H1 (cell line): ENCODE measurements around the gene ALKBH7. TPM values are rescaled to one million over a fixed set of nuclear protein-coding genes. Genes with fewer than 3 reads are reported as not detected.
A peak's percentile ranks its signal among the peaks of the same experiment; 100 is the strongest.

Source experiments
- CTCF ChIA-PET: fragments of 300-600 bp; sonication (Branson Sonifier 250); formaldehyde crosslinking; loops from one replicate; lab custom pipeline; 2021; ENCODE audit not compliant: partially characterized antibody; lab: Charles Lee
- POLR2A ChIA-PET: fragments of 300-600 bp; sonication (Branson Sonifier 250); formaldehyde crosslinking; loops from one replicate; lab custom pipeline; 2021; ENCODE audit warnings: inconsistent platforms; ENCODE audit not compliant: partially characterized antibody; lab: Charles Lee
- DNase-seq, 2 experiments: peaks; one replicate each; pipeline versions ENCODE4 v3.0.0 to v3.0.0-alpha.2; 2010 to 2022; ENCODE audit warnings: low spot score in 2 of 2, low read depth in 1 of 2, mixed read lengths in 1 of 2
- FAIRE-seq: peaks from 2 replicates; lab custom pipeline; 2011; peaks lifted over from hg19 to GRCh38; lab: Jason Lieb, UNC
- H2AFZ ChIP-seq: 2 replicates; pipeline ENCODE4 v1.8.1; 2012; ENCODE audit warnings: low read length, inconsistent platforms
- H2AK5ac ChIP-seq: 2 replicates; pipeline ENCODE4 v1.6.1; 2013; ENCODE audit warnings: low read depth, low read length
- H2BK120ac ChIP-seq: replicated peaks from 2 replicates; pipeline ENCODE3; 2013; ENCODE audit warnings: low read depth, low read length, inconsistent platforms
- H2BK12ac ChIP-seq: 2 replicates; pipeline ENCODE4 v1.6.1; 2013; ENCODE audit warnings: low read depth, low read length
- H2BK15ac ChIP-seq: 2 replicates; pipeline ENCODE4 v1.6.1; 2013; ENCODE audit warnings: low read length
- H2BK20ac ChIP-seq: 2 replicates; pipeline ENCODE4 v1.6.1; 2013; ENCODE audit warnings: low read length
- H2BK5ac ChIP-seq: 2 replicates; pipeline ENCODE4 v1.6.1; 2013; ENCODE audit warnings: low read depth, low read length
- H3K14ac ChIP-seq: 2 replicates; pipeline ENCODE4 v1.6.1; 2013; ENCODE audit warnings: inconsistent platforms; ENCODE audit not compliant: insufficient read length
- H3K18ac ChIP-seq: 2 replicates; pipeline ENCODE4 v1.6.1; 2013; ENCODE audit warnings: low read length; ENCODE audit errors: extremely low read depth
- H3K23ac ChIP-seq: 2 replicates; pipeline ENCODE4 v1.6.1; 2013; ENCODE audit warnings: inconsistent platforms; ENCODE audit not compliant: insufficient read length
- H3K23me2 ChIP-seq: 2 replicates; pipeline ENCODE4 v1.6.1; 2013; ENCODE audit warnings: low read depth, low read length
- H3K27ac ChIP-seq: 2 replicates; pipeline ENCODE4 v1.6.1; 2011; ENCODE audit warnings: low read depth, low read length, inconsistent platforms
- H3K27me3 ChIP-seq, 4 experiments: replicated peaks in 1 of 4; 1 replicate in 1 of 4; 2 replicates in 3 of 4; pipeline versions ENCODE4 v1.6.1 to v1.8.1; 2011 to 2013; ENCODE audit warnings: low read length in 3 of 4, mild to moderate bottlenecking in 3 of 4, inconsistent platforms in 2 of 4, mixed read lengths in 2 of 4, moderate library complexity in 1 of 4; ENCODE audit not compliant: control insufficient read depth in 3 of 4, insufficient read depth in 3 of 4; ENCODE audit errors: extremely low read depth in 1 of 4
- H3K36me3 ChIP-seq, 4 experiments: 2 replicates each; pipeline versions ENCODE4 v1.6.1 to v1.8.1; 2011 to 2013; ENCODE audit warnings: mild to moderate bottlenecking in 4 of 4, low read length in 3 of 4, moderate library complexity in 2 of 4, control low read depth in 1 of 4, inconsistent platforms in 1 of 4; ENCODE audit not compliant: insufficient read depth in 4 of 4, control insufficient read depth in 2 of 4
- H3K4ac ChIP-seq: replicated peaks from 2 replicates; pipeline ENCODE3; 2013; ENCODE audit warnings: low read length, low read depth, mixed read lengths, inconsistent platforms; ENCODE audit not compliant: insufficient read length
- H3K4me1 ChIP-seq, 4 experiments: replicated peaks in 1 of 4; 1 replicate in 1 of 4; 2 replicates in 3 of 4; pipeline versions ENCODE4 v1.6.1 to v1.8.1; 2011 to 2013; ENCODE audit warnings: low read length in 3 of 4, inconsistent platforms in 2 of 4, mixed read lengths in 1 of 4; ENCODE audit not compliant: insufficient read depth in 4 of 4, control insufficient read depth in 3 of 4
- H3K4me2 ChIP-seq, 2 experiments: 2 replicates each; pipeline versions ENCODE4 v1.6.1 to v1.8.1; 2011 to 2013; ENCODE audit warnings: low read depth in 2 of 2, low read length in 2 of 2, control low read depth in 1 of 2, inconsistent platforms in 1 of 2, mild to moderate bottlenecking in 1 of 2; ENCODE audit not compliant: insufficient read depth in 1 of 2
- H3K4me3 ChIP-seq, 4 experiments: fragments of 200-600, 300-600 bp in 1 of 4; sonication (generic), shearing (Covaris generic), sonication (Bioruptor Twin) in 1 of 4; 2 replicates each; pipeline versions ENCODE4 v1.5.1 to v1.8.1; 2011 to 2016; ENCODE audit warnings: low read length in 4 of 4, low read depth in 3 of 4, control low read depth in 2 of 4, inconsistent platforms in 2 of 4, mild to moderate bottlenecking in 2 of 4, mixed read lengths in 1 of 4, moderate library complexity in 1 of 4; ENCODE audit not compliant: insufficient read depth in 2 of 4; ENCODE audit errors: extremely low read depth in 1 of 4
- H3K56ac ChIP-seq: replicated peaks from 2 replicates; pipeline ENCODE3; 2013; ENCODE audit warnings: low read depth, mild to moderate bottlenecking, mixed read lengths, low read length, inconsistent platforms; ENCODE audit not compliant: insufficient read length
- H3K79me1 ChIP-seq: 2 replicates; pipeline ENCODE4 v1.6.1; 2013; ENCODE audit warnings: low read depth, low read length, control low read depth
- H3K79me2 ChIP-seq, 2 experiments: 2 replicates each; pipeline versions ENCODE4 v1.6.1 to v1.8.1; 2012 to 2013; ENCODE audit warnings: low read length in 2 of 2, mild to moderate bottlenecking in 2 of 2, inconsistent platforms in 1 of 2; ENCODE audit not compliant: insufficient read depth in 2 of 2, control insufficient read depth in 1 of 2
- H3K9ac ChIP-seq, 4 experiments: replicated peaks in 1 of 4; 1 replicate in 1 of 4; 2 replicates in 3 of 4; pipeline versions ENCODE4 v1.6.1 to v1.8.1; 2011 to 2013; ENCODE audit warnings: low read depth in 3 of 4, low read length in 3 of 4, control low read depth in 2 of 4, mild to moderate bottlenecking in 2 of 4, moderate library complexity in 2 of 4, inconsistent platforms in 1 of 4; ENCODE audit errors: extremely low read depth in 1 of 4
- H3K9me3 ChIP-seq, 2 experiments: 2 replicates each; pipeline versions ENCODE4 v1.6.1 to v1.8.1; 2012 to 2013; ENCODE audit warnings: mild to moderate bottlenecking in 2 of 2, moderate library complexity in 2 of 2, control low read depth in 1 of 2, inconsistent platforms in 1 of 2, low read depth in 1 of 2, low read length in 1 of 2, mixed read lengths in 1 of 2; ENCODE audit not compliant: insufficient read depth in 2 of 2
- H4K20me1 ChIP-seq, 2 experiments: replicated peaks in 1 of 2; 2 replicates each; pipeline versions ENCODE3 to v1.8.1; 2011 to 2013; ENCODE audit warnings: inconsistent platforms in 2 of 2, low read length in 2 of 2, mild to moderate bottlenecking in 1 of 2; ENCODE audit not compliant: insufficient read depth in 2 of 2, control insufficient read depth in 1 of 2
- H4K5ac ChIP-seq: 2 replicates; pipeline ENCODE4 v1.6.1; 2013; ENCODE audit warnings: low read length, low read depth, mixed read lengths, inconsistent platforms; ENCODE audit not compliant: insufficient read length
- H4K8ac ChIP-seq: 2 replicates; pipeline ENCODE4 v1.8.0; 2013; ENCODE audit warnings: mild to moderate bottlenecking, moderate library complexity, low read length, inconsistent platforms; ENCODE audit not compliant: insufficient read depth; ENCODE audit errors: extremely low read depth
- H4K91ac ChIP-seq: replicated peaks from 2 replicates; pipeline ENCODE3; 2013; ENCODE audit warnings: low read length, mixed read lengths, inconsistent platforms; ENCODE audit not compliant: insufficient read length
- BCL11A ChIP-seq, 2 experiments: IDR thresholded peaks; one replicate each; pipeline ENCODE4 v1.6.1; 2011; ENCODE audit warnings: low read depth in 2 of 2, low read length in 2 of 2, mild to moderate bottlenecking in 2 of 2
- KDM1A ChIP-seq: fragments of 200-600, 300-600 bp; sonication (generic); IDR thresholded peaks from 2 replicates; pipeline ENCODE4 v1.7.1; 2016; ENCODE audit warnings: mild to moderate bottlenecking, low read length, borderline replicate concordance
- KDM4A ChIP-seq: IDR thresholded peaks from one replicate; pipeline ENCODE4 v1.7.1; 2012; ENCODE audit warnings: low read depth, mild to moderate bottlenecking, moderate library complexity, low read length, inconsistent platforms; ENCODE audit not compliant: severe bottlenecking
- POLR2A ChIP-seq, 2 experiments: IDR thresholded peaks; 1 replicate in 1 of 2; 2 replicates in 1 of 2; pipeline ENCODE4 v1.6.1; 2011; ENCODE audit warnings: low read depth in 2 of 2, low read length in 2 of 2, mild to moderate bottlenecking in 2 of 2; ENCODE audit errors: control extremely low read depth in 1 of 2
- POLR2AphosphoS5 ChIP-seq: IDR thresholded peaks from 2 replicates; pipeline ENCODE4 v1.6.1; 2011; ENCODE audit warnings: low read depth, low read length
- POU5F1 ChIP-seq: IDR thresholded peaks from 2 replicates; pipeline ENCODE4 v1.6.1; 2011; ENCODE audit warnings: low read depth, mild to moderate bottlenecking, low read length, moderate library complexity
- RBBP5 ChIP-seq: IDR thresholded peaks from 2 replicates; pipeline ENCODE4 v1.7.1; 2012; ENCODE audit warnings: low read depth, mild to moderate bottlenecking, inconsistent platforms, low read length, moderate library complexity, borderline replicate concordance
- RFX5 ChIP-seq: IDR thresholded peaks from 2 replicates; pipeline ENCODE4 v1.6.1; 2011; ENCODE audit warnings: low read depth, low read length, improper control_type of control experiment, borderline replicate concordance
- SIN3A ChIP-seq, 2 experiments: IDR thresholded peaks in 1 of 2; conservative IDR thresholded peaks in 1 of 2; 2 replicates each; pipeline ENCODE4 v1.6.1; 2011 to 2012; ENCODE audit warnings: low read length in 2 of 2, improper control_type of control experiment in 1 of 2, low read depth in 1 of 2, mild to moderate bottlenecking in 1 of 2
- SRF ChIP-seq: IDR thresholded peaks from 2 replicates; pipeline ENCODE4 v1.6.1; 2011; ENCODE audit warnings: mild to moderate bottlenecking, low read depth, low read length, moderate library complexity
- TAF1 ChIP-seq: IDR thresholded peaks from 2 replicates; pipeline ENCODE4 v1.6.1; 2011; ENCODE audit warnings: mild to moderate bottlenecking, low read depth, low read length
- WGBS, 2 experiments: shearing (Covaris generic) in 1 of 2; methylation state at CpG; one replicate each; pipeline versions ENCODE4 v1.1.6 to v1.1.7; 2013 to 2015; ENCODE audit warnings: low lambda C conversion rate in 2 of 2, mixed read lengths in 2 of 2, inconsistent platforms in 1 of 2, low coverage in 1 of 2, missing lambda C conversion rate in 1 of 2; ENCODE audit not compliant: insufficient replicate concordance in 2 of 2, insufficient coverage in 1 of 2, insufficient read length in 1 of 2; ENCODE audit errors: extremely low coverage in 1 of 2, missing lambda C conversion rate in 1 of 2; 5-methylcytosine and 5-hydroxymethylcytosine counted together
- polyA plus RNA-seq, 7 experiments: library from polyadenylated mRNA; depleted of rRNA in 3 of 7; stranded (reverse) in 5 of 7; unstranded in 2 of 7; fragments of >200 nt in 5 of 7; fragments of 200-250 nt in 2 of 7; gene quantifications; 1 replicate in 5 of 7; 2 replicates in 1 of 7; 4 replicates in 1 of 7; pipeline versions ENCODE4 v1.2.1 to v1.2.3, GENCODE V29; 2011 to 2013; ENCODE audit warnings: missing spikeins in 2 of 7, mixed read lengths in 2 of 7
- total RNA-seq: library from RNA; stranded (reverse); fragmentation: NEBNext Ultra II Directional; extraction: Animal tissue kit (Norgen Biotek cat#: 25700); gene quantifications from 2 replicates; pipeline ENCODE4 v1.2.1, GENCODE V29; 2021

Gene ALKBH7
- total and polyA plus RNA-seq, 2 of the 8 experiments (the other 6 are each of a cell fraction or from before 2014, with no cell fraction given), result 66.3 to 100 TPM

- Histone ChIP-seq H3K9ac (peak within 1 kb of the TSS; percentile 77 to 92 (median 86)), H2AFZ (peak within 1 kb of the TSS; percentile 91), H4K5ac (peak within 1 kb of the TSS; percentile 98), H3K4ac (peak within 1 kb of the TSS; percentile 55), H2AK5ac (no peak within 1 kb of the TSS; the same call in 1 of the 2 replicates), H2BK12ac (peak within 1 kb of the TSS; percentile 4; the same call in 1 of the 2 replicates), H3K9me3 (no peaks in the 10 kb centered on the region), H4K8ac (peak within 1 kb of the TSS; percentile 77), H3K23ac (no peak within 1 kb of the TSS), H4K20me1 (peaks cover 0 to 2% of the 10 kb centered on the region in 2 experiments), H3K4me3 (peak within 1 kb of the TSS; percentile 72 to 99 (median 90)), H3K18ac (peak within 1 kb of the TSS; percentile 93), H2BK15ac (peak within 1 kb of the TSS; percentile 99), H3K23me2 (peaks cover 7% of the 10 kb centered on the region), H3K79me1 (peaks cover 6% of the 10 kb centered on the region), H2BK20ac (no peak within 1 kb of the TSS), H2BK120ac (no peak within 1 kb of the TSS), H3K56ac (peak within 1 kb of the TSS; percentile 54), H3K4me2 (peak within 1 kb of the TSS; percentile 95 to 96), H3K36me3 (peaks cover 8 to 29% (median 14%) of the 10 kb centered on the region in 4 experiments; a peak in 7 of 8 replicates), H3K4me1 (peaks cover 0 to 8% (median 7%) of the 10 kb centered on the region in 4 experiments; a peak in 5 of 7 replicates), H3K14ac (no peak within 1 kb of the TSS), H2BK5ac (peak within 1 kb of the TSS; percentile 91), H3K27me3 (no peaks in the 10 kb centered on the region), H3K79me2 (peaks cover 5 to 20% of the 10 kb centered on the region in 2 experiments; a peak in 3 of 4 replicates), H4K91ac (peak within 1 kb of the TSS; percentile 68), H3K27ac (peak within 1 kb of the TSS; percentile 89)
- DNase-seq (peak; percentile 79 to 98), FAIRE-seq (peak; percentile 24)
- ChIA-PET POLR2A (interaction anchor here (0.6 to 9.9 kb wide), 13 partner anchors 9 to 349 kb away, joined by 3 to 81 read pairs (median 4); partner anchors contain the start of genes ALKBH7, CLPP, CRB3 and KHSRP), CTCF (interaction anchor here (0.8 to 1.5 kb wide), 3 partner anchors 15 to 177 kb away, joined by 3 to 5 read pairs (median 4); no protein-coding TSS in a partner anchor)
- 1% methylated on average over 57 of the region's 69 CpGs; no CpG with 5 or more reads in 1 of the 2 experiments for WGBS, 2 experiments
- TF ChIP-seq BCL11A (IDR thresholded peaks at IDR 0.05; ENCODE audit: low read depth in 2 of 2, low read length in 2 of 2) (no peak), POU5F1 (no peak), SRF (no peak), POLR2AphosphoS5 (peak; percentile 60), TAF1 (peak; percentile 56), POLR2A (IDR thresholded peaks at IDR 0.05; ENCODE audit: control extremely low read depth in 1 of 2, low read depth in 2 of 2, low read length in 2 of 2) (peak in 1 of 2 experiments; percentile 58; a peak in 2 of 3 replicates), RFX5 (no peak), SIN3A (conservative IDR thresholded peaks at IDR 0.05 in 1 of 2, IDR thresholded peaks at IDR 0.05 in 1 of 2; ENCODE audit: low read depth in 1 of 2, low read length in 2 of 2) (peak; percentile 87 to 96), KDM4A (peak; percentile 80), KDM1A (no peak), RBBP5 (no peak; the same call in 1 of the 2 replicates)
Observed at GRCh38 chr19:6393074-6393982, 20.7 kb downstream of the ALKBH7 start, which contains the start of gene GTF2F1. TSS of gene GTF2F1 (minus strand) at chr19:6393164. CDS start at chr19:6392995, 169 bp downstream.
